Glomerular visceral epithelial cell (primary cell): ENCODE results near the gene CRIM1.
"Not testable (repeated sequence)": the region's sequence is repeated elsewhere in the genome, so short reads cannot be mapped to it uniquely, and the experiment has no call there.

Experiments
- DNase-seq: peaks from one replicate; pipeline ENCODE4 v3.0.0-alpha.2; 2016; ENCODE audit errors: extremely low spot score

The CRIM1 gene, protein sequence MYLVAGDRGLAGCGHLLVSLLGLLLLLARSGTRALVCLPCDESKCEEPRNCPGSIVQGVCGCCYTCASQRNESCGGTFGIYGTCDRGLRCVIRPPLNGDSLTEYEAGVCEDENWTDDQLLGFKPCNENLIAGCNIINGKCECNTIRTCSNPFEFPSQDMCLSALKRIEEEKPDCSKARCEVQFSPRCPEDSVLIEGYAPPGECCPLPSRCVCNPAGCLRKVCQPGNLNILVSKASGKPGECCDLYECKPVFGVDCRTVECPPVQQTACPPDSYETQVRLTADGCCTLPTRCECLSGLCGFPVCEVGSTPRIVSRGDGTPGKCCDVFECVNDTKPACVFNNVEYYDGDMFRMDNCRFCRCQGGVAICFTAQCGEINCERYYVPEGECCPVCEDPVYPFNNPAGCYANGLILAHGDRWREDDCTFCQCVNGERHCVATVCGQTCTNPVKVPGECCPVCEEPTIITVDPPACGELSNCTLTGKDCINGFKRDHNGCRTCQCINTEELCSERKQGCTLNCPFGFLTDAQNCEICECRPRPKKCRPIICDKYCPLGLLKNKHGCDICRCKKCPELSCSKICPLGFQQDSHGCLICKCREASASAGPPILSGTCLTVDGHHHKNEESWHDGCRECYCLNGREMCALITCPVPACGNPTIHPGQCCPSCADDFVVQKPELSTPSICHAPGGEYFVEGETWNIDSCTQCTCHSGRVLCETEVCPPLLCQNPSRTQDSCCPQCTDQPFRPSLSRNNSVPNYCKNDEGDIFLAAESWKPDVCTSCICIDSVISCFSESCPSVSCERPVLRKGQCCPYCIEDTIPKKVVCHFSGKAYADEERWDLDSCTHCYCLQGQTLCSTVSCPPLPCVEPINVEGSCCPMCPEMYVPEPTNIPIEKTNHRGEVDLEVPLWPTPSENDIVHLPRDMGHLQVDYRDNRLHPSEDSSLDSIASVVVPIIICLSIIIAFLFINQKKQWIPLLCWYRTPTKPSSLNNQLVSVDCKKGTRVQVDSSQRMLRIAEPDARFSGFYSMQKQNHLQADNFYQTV

DNA sequence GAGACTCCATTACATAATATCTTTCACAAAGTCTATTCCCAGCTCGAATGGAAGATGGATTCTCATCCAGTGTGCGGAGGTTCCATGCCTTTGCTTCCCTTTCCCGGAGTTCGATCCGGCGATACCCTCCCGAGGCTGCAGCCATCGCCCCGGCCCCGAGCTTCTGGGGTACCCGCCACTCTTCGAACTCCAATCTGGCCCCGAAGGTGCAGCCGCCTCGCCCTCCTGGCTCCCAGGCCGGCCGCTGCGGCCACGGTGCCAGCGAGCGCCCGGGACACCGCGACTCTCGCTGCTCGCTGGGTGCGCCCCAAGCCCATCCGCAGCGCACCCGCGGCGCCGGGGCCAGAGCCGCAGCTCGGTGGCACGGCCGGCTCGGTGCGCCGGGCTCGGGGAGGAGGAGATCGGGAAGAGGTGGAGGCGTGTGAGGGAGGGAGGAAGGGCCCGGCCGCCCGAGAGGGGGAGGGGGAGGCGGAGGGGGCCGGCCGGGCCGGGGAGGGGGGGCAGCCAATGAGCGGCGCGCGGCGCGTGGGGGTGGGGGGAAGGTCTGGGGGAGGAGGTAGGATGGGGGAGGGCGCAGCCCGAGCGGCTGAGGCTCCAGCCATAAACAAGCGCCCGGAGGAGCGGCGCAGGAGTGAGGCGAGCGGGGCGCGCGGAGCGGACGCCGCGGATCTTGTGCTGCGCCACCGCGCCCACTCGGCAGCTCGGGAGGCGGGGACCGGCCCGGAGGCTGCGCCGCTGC is at the start of gene CRIM1:
CRIM1 (plus strand) TSS at position 628 of the 739 bp plus-strand sequence. CDS start 515 bp downstream, outside the sequence.
- DNase-seq: peak; percentile 92

DNA sequence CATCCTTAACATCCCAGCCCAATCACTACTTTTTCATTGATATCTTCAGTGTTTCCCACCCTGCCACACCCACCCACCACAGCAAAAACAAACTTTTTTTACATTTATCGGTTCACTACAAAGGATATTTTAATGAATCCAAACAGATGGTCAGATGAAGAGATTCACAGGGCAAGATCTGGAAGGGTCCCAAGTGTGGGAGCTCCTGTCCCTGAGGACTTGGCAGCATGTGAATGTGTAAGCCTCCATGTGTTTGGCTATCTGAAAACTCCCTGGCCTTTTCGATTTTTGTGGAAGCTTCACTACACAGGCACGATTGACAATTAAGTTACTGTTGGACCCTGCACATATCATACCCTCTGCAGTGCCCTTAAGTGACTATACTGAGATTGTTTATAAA is 48.1 kb upstream of the CRIM1 start:
- no peak for DNase-seq

DNA sequence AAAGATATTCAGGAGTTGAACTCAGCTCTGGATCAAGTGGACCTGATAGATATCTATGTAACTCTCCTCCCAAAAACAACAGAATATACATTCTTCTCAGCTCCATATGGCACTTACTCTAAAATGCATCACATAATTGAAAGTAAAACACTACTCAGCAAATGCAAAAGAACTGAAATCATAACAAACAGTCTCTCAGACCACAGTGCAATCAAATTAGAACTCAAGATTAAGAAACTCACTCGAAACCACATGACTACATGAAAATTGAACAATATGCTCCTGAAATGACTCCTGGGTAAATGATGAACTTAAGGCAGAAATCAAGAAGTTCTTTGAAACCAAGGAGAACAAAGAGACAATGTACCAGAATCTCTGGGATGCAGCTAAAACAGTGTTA is 45.1 kb upstream of the CRIM1 start:
- not testable (repeated sequence) for DNase-seq

DNA sequence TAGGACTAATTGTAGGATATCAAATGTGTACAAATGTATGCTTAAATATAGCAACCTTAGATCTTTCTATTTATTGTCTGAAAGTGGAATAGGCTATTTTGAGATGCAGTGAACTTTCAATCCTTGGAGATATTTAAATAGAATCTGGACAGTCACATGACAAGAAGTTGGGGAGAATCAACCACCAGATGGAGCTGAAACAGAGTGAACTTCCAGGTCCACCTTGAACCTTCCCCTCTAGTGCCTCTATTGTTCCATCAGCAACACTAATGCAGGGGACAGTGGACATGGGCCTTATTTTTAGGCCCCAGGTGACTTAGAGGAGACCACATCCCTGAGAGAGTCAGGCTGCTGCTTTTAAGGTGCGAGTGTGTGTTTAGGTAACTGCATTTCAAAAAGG is 37.0 kb upstream of the CRIM1 start:
- no peak for DNase-seq

DNA sequence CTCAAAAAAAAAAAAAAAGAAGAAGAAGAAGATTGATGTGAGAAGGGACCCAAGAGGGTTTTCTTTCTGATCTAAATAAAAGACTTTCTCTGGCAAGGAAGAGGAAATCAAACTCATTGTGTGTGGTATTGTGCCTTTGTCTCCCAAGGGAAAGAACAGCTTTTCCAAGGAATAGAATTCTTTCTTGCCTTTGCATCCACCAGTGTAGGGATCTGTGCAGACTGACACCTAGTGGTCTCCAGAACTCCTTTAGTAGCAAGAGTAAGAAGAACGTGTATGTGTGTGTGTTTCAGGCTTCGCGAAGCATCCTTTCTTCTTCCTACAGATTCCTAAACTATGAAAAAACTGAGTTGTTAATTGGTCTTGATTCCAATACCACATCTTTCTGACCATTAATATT is 33.5 kb upstream of the CRIM1 start:
- peak; percentile 27 for DNase-seq

DNA sequence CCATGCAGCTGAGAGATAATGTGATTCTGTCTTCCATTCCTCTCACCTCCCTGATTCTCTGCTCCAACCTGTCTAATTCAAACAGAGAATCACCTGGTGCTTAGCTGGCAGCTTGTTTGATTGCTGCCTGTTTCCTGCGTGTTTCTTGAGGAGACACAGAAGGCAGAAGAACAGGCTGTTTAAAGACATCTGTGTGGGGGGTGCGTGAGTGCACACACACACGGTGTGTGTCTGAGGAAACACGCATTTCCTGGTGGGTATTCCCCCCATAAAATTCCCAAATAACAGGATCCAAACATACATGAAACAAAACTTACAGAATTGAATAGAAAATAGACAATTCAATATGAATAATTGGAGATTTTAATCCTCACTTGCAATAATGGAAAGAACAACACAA is 29.3 kb upstream of the CRIM1 start:
- DNase-seq: no peak

DNA sequence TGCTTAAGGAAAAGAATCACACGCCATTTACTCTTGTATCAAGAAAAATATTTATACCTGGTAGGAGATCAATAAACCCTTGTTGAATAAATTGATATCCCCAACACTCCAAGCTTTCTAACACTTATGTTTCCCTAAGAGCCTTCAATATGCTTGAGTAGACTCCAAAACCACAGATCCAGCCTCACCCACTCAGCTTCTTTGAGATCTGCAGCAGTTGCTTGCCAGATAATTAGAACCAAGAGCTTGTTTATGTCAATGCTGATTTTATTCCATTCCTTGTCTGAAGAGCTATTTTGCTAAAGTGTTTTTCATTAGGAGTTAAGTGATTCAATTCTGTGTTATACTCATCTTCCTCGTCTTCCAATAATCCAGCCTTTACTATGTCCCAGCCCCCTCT is 26.3 kb upstream of the CRIM1 start:
- DNase-seq: no peak

DNA sequence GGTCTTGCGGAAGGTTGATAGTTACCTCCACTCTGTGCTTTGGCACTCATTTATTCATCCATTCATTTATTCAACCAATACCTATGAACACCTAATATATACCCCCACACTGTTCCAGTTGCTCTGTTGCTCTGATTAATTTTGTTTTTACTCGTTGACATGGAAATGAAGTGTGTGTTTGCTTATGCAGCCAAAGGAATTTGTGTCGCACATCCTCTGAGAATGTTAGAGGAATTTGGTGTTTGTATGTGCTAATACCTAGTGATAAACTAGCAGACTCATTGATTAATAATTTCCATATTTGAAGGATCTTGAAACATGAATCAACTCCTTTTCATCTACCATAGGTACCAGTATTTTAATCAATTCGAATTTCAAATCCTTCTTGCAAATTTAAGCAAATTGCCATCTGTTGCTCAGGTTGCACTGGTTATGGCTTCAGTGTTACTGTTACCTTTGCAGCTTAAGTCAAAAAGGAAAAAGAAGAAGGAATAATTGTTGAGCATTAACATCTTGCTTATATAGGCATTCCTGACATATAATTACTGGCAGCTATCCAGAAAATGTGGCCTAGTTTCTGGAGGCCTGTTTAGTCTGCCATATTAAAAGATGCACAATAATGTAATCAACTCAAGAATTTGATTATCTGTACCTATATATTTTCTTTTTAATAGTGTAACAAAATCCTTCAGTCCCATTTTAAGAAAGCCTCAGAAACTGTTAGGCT is 25.7 kb upstream of the CRIM1 start:
- peak; percentile 52 for DNase-seq

DNA sequence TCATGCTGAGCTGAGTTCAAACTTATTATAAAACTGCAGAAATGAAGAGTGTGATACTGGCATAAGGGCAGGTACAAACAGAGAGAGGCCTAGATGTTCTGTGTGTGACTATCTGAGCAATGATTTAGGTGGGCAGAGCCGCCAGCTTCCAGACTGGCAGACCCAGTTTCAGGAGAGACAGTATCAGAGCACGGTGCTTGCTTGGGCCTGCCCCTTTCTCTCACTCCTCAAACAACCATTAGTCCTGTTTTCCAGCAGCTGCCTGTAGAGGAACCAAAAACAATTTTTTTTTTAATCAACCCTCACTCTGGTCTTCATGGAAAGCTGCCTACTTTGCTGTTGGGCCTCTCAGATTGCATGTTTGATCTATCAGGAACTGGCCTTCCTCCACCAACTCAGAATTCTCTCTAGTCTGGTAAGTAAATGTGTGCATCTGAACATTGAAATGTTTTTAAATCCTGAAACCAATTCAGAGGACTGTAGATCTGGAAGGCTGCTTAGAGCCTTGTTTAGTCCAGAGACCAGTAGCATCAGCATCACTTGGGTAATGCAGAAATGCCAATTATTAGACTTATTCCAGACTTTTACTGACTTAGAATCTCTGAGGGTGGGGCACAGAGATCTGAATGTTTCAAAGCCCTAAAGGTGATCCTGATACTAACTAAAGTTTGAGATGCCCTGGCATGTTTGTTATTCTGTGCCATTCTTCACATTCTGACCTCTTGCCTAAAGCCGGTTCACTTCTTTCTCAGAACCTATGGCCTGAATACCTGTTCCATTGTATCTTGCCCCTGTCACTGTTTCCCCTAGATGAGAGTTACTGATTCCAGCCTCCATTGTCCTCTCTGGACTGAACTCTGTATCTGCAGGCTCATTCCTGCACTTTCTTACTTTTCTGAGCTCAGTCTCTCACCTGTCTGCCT is 24.8 kb upstream of the CRIM1 start:
- no peak for DNase-seq

DNA sequence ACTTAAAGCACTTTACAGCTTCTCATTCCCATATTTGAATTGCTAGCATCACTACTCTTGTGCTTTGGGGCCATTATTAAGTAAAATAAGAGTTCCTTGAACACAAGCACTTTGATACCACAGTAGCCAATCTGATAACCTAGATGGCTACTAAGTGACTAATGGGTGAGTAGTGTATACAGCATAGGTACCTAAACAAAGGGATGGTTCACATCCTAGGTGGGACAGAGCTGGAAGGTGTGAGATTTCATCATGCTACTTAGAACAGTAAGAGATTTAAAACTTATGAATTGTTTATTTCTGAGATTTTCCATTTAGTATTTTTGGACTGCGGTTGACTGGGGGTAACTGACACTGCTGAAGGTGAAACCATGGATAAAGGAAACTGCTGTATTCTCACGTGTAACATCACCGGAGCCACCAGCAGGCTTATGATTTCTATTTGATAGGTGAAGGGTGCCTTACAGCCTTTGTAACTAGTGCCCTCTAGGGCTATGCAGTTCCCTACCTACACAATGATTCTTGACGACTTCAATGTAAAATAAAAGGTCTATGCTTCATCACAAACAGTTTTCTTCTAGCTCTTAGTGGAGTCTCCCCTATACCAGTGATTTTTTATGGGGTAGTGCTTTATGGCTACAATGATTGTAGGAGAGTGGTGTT is 22.1 kb upstream of the CRIM1 start:
- no peak for DNase-seq

DNA sequence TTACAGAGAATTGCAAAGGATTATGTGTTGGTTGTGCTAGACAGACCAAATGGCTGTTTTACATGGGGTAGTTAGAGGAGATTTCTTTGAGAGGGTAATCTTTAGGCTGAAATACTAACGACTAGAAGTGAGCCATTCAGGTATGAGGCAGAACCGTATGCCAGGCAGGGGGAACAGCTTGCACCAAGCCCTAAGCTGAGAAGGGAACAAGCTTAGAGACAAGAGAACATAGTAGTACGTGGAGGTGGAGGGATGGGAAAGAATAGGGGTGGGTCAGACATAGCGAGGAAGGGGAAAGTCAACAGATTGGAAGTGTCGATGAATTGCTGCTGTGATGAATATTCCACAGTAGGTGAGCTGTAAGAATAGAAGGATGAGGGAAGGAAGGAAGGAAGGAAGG is 20.0 kb upstream of the CRIM1 start:
- no peak for DNase-seq

DNA sequence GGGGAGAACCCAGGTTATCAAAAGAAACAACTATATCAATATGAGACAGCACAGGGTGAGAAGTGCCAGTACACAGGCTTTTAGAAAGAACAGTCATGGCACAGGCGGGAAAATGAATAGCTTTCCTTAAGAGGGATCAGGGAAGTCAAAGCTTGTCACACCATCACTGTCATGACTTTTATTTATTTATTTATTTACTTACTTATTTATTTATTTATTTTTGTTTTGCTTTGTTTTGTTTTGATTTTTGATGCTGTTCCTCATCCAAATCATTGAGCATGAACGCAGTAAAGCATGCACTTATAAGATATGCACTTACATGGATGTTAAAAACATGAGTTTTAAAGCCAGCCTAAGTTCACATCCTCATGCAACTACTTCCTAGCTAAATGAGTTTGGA is 19.3 kb upstream of the CRIM1 start:
- no peak for DNase-seq

DNA sequence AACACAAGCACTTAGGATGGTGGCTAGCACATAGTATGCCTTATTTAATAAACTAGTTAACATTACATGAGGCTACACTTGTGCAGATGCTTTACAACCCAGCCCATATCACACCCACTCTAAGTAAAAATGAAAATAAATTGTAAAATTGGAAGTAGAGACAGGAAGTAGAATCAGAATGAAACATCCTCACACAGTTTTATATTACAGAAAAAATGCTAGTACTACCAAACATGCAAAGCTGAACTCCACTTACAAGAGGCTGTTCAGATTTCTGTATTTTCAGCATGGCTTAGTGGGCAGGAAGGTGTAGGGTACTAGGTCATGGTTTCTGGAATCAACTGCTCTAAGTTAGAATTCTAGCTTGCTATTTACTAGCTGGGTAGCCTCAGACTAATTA is 18.2 kb upstream of the CRIM1 start:
- DNase-seq: no peak

DNA sequence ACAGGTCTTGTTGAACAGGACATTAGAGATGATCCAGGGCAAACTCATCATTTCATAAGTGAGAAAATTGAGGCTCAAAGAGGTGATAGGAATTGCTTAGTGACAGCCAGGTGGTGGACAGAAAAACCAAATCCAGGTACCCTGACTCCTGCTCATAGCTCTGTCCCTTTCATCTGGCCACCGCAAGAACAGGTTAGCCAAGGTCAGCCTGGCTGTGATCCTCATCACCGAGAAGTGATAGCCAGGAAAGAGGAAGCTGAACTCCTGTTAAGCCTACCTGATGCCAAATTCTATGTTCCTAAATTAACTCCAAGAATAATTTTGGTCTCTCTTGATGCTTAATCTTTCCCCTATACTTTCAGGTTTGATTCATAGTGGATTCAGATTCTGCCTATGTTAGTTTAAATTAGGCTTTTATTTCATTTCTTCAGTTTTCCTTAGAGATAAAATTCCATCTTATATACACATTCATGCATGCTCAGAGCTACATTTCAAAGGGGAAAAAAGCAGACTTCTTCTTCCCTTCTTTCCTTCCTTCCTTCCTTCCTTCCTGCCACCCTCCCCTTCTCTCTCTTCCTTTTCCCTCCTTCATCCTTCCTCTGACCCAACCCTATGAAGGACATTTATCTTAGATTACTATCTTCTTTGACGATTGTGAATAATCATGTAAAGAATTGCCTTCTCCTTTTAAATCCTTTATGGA is 17.3 kb upstream of the CRIM1 start:
- no peak for DNase-seq

DNA sequence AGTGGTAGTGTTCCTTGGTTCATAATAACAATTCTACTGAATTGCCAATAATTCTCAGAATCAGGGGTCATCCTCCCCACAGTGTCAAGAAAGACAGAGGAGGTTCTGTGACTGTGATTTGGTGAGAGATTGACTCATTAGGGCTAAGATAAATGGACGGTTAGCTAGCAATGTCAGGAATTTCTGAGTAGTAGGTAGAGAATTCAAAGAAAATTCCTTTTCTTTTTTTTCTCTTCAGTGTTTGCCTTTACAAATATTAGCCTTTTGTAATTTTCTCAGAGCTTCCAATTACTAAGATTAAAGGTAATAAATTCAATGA is 16.8 kb upstream of the CRIM1 start:
- peak; percentile 67 for DNase-seq

DNA sequence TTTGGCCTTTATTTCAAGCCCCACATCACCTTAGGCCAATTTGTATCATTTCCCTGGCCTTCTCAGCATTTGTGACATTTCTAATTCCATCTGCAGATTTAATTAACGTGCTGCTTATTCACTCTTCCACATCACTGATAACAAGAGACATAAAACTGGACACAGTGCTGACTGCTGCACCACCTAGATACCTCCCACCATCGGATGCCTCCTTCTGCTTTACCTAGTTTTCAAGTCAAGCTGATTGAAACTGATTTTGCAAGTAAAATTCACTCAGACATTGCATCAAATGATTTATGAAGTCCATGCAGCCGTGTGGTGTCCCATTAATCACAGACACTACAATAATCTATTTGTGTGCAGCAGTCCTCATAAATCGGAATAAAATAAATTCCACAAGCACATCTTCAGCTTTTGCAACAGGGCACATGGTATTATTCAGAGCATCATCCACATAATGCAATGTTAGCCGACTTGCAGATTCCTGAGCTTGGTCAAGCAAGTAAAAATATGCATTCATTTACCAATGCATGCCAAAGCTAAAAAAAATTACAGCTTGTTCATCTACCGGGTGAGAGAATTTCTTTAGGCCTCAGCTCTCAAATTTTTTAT is 15.9 kb upstream of the CRIM1 start:
- DNase-seq: peak; percentile 65

DNA sequence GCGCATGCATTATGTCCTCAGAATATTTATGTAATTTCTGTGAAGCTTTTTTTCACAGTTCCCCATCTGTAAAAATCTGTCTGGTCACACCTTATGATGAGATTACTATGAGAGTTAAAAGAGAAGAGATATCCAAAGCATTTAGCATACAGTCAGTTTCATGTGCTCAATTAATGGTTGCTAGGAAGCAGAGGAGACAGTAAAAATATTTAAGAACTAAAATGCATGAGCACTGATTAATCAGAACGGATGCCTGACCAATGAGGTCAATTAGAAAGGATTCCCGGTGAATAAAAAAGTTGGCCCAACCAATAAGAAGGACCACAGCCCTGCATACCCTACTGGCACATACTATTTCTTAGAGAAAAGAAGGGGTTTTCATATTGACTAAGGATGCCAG is 12.0 kb upstream of the CRIM1 start:
- no peak for DNase-seq

DNA sequence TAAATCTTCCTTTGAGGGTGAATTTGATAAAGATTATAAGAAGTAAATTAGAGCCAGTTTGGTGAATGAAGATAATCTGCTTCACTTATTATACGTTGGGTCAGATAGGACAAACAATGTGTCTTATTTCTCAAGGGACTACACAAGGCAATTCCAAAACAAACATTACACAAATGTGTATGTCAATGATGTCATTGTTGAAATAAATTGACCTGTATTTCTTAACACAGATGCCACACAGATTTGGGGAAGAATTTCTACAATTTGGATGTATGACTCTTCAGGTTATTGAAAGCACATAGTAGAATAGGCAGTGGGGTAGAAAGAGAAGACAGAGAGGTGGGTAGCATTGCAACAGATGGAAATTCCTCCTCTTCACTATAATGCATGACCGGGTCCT is 6.9 kb upstream of the CRIM1 start:
- DNase-seq: no peak

DNA sequence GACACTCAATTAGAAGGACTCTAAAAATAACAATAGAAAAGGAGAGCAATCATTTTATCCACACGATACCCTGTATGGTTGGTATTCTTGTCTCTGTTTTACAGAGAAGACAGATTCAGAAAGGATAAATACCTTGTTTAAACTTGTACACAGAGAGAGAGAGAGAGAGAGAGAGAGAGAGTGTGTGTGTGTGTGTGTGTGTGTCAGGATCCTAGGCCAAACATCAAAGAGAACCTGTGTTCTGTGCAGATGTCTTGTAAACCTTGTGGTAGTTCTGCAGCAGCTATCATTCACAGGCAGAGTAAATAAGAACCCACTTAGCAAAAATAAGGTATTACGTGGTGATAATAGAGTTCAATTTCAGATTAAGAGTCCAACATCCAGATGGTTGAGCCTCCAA is 4.3 kb upstream of the CRIM1 start:
- DNase-seq: no peak
